ENCODE results near the gene CCND3. TPM values are rescaled to one million over a fixed set of nuclear protein-coding genes. Genes with fewer than 3 reads are reported as not detected.

Gene CCND3
- total and polyA plus RNA-seq, 2 of the 13 experiments (the other 11 are each of a cell fraction or from before 2014, with no cell fraction given) = 4.3 to 7.2 TPM

- TF ChIP-seq PRDM15 (CRISPR knock-in tag; IDR thresholded peaks at IDR 0.05) (no peak), ZNF746 (CRISPR knock-in tag; IDR thresholded peaks at IDR 0.05) (no peak), POLR2A (IDR thresholded peaks at IDR 0.05; ENCODE audit: insufficient read depth in 1 of 2, low read depth in 2 of 2, low read length in 2 of 2) (no peak), ZIK1 (CRISPR knock-in tag; IDR thresholded peaks at IDR 0.05; ENCODE audit: borderline replicate concordance, low read depth) (no peak), ELF3 (CRISPR knock-in tag; IDR thresholded peaks at IDR 0.05) (no peak), POLR2AphosphoS5 (IDR thresholded peaks at IDR 0.05; ENCODE audit: low read depth, low read length) (no peak), ZNF12 (CRISPR knock-in tag; IDR thresholded peaks at IDR 0.05) (peak; percentile 99), HINFP (CRISPR knock-in tag; IDR thresholded peaks at IDR 0.05; ENCODE audit: low read depth) (no peak), ZNF709 (CRISPR knock-in tag; IDR thresholded peaks at IDR 0.05) (no peak), SMAD9 (CRISPR knock-in tag; IDR thresholded peaks at IDR 0.05) (no peak), NR2F1 (CRISPR knock-in tag; IDR thresholded peaks at IDR 0.05) (peak; percentile 22 to 55; a peak in 2 of 4 replicates), MAZ (IDR thresholded peaks at IDR 0.05; ENCODE audit: borderline replicate concordance, low read depth, low read length) (no peak), MAZ (CRISPR knock-in tag; IDR thresholded peaks at IDR 0.05; ENCODE audit: low read depth) (no peak), ZNF720 (CRISPR knock-in tag; IDR thresholded peaks at IDR 0.05) (no peak)
- TF ChIP-seq, protein P1, sequence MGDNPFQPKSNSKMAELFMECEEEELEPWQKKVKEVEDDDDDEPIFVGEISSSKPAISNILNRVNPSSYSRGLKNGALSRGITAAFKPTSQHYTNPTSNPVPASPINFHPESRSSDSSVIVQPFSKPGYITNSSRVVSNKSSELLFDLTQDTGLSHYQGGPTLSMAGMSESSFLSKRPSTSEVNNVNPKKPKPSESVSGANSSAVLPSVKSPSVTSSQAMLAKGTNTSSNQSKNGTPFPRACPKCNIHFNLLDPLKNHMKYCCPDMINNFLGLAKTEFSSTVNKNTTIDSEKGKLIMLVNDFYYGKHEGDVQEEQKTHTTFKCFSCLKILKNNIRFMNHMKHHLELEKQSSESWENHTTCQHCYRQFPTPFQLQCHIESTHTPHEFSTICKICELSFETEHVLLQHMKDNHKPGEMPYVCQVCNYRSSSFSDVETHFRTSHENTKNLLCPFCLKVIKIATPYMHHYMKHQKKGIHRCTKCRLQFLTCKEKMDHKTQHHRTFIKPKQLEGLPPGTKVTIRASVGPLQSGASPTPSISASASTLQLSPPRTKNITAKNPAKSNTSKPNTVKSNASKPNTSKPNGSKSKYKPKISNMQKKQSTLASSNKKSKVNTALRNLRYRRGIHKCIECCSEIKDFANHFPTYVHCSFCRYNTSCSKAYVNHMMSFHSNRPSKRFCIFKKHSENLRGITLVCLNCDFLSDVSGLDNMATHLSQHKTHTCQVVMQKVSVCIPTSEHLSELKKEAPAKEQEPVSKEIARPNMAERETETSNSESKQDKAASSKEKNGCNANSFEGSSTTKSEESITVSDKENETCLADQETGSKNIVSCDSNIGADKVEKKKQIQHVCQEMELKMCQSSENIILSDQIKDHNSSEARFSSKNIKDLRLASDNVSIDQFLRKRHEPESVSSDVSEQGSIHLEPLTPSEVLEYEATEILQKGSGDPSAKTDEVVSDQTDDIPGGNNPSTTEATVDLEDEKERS (CRISPR knock-in tag; IDR thresholded peaks at IDR 0.05) = no peak
- TF ChIP-seq, protein P2, sequence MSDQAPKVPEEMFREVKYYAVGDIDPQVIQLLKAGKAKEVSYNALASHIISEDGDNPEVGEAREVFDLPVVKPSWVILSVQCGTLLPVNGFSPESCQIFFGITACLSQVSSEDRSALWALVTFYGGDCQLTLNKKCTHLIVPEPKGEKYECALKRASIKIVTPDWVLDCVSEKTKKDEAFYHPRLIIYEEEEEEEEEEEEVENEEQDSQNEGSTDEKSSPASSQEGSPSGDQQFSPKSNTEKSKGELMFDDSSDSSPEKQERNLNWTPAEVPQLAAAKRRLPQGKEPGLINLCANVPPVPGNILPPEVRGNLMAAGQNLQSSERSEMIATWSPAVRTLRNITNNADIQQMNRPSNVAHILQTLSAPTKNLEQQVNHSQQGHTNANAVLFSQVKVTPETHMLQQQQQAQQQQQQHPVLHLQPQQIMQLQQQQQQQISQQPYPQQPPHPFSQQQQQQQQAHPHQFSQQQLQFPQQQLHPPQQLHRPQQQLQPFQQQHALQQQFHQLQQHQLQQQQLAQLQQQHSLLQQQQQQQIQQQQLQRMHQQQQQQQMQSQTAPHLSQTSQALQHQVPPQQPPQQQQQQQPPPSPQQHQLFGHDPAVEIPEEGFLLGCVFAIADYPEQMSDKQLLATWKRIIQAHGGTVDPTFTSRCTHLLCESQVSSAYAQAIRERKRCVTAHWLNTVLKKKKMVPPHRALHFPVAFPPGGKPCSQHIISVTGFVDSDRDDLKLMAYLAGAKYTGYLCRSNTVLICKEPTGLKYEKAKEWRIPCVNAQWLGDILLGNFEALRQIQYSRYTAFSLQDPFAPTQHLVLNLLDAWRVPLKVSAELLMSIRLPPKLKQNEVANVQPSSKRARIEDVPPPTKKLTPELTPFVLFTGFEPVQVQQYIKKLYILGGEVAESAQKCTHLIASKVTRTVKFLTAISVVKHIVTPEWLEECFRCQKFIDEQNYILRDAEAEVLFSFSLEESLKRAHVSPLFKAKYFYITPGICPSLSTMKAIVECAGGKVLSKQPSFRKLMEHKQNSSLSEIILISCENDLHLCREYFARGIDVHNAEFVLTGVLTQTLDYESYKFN (CRISPR knock-in tag; conservative IDR thresholded peaks at IDR 0.05) = no peak
These were observed 35.3 kb upstream of the CCND3 start (continued) for GRCh38 chr6:41976794-41977484.
